HepG2 (cell line): ENCODE data around the gene CNGA3. TPM values are rescaled to one million over a fixed set of nuclear protein-coding genes. Genes with fewer than 3 reads are reported as not detected.

Experiments used
- HNRNPH1 ChIP-seq: fragments of 200-400 bp; formaldehyde crosslinking; optimal IDR thresholded peaks from 2 replicates; pipeline ENCODE3; 2017; ENCODE audit warnings: mild to moderate bottlenecking, low read depth, low read length
- NR2C2 ChIP-seq: sonication (generic); formaldehyde crosslinking; IDR thresholded peaks from 2 replicates; pipeline ENCODE4 v1.4.0; 2020; ENCODE audit warnings: missing genetic modification reagents, mild to moderate bottlenecking, moderate library complexity, borderline replicate concordance
- ZNF674 ChIP-seq: sonication (generic); formaldehyde crosslinking; IDR thresholded peaks from 2 replicates; pipeline ENCODE4 v1.5.0; 2020; ENCODE audit warnings: low read depth, mild to moderate bottlenecking, missing genetic modification reagents
- ZNF678 ChIP-seq: sonication (generic); formaldehyde crosslinking; IDR thresholded peaks from 2 replicates; pipeline ENCODE4 v1.4.0; 2020; ENCODE audit warnings: mild to moderate bottlenecking, missing genetic modification reagents
- ZNF720 ChIP-seq: sonication (generic); formaldehyde crosslinking; IDR thresholded peaks from 2 replicates; pipeline ENCODE4 v1.4.0; 2020; ENCODE audit warnings: missing genetic modification reagents
- polyA plus RNA-seq, 8 experiments: library from polyadenylated mRNA; depleted of rRNA in 3 of 8; stranded (reverse) in 7 of 8; unstranded in 1 of 8; fragments of >200 nt; fragmentation: Illumina TruSeq in 4 of 8; extraction: Trizol in 4 of 8; gene quantifications; 2 replicates each; pipeline versions ENCODE4 v1.2.1 to v1.2.3, GENCODE V29; 2011 to 2016; ENCODE audit warnings: low read depth in 4 of 8, missing spikeins in 1 of 8, mixed read lengths in 1 of 8; ENCODE audit not compliant: insufficient read depth in 1 of 8
- total RNA-seq, 5 experiments: library from RNA; depleted of rRNA; stranded (reverse); fragments of >200 nt; fragmentation: Illumina TruSeq; extraction: Trizol; gene quantifications; 2 replicates each; pipeline ENCODE4 v1.2.3, GENCODE V29; 2016; ENCODE audit warnings: low read depth in 1 of 5
- TF ChIP-seq, protein P1 (sequence below): sonication (generic); formaldehyde crosslinking; IDR thresholded peaks from 2 replicates; pipeline ENCODE4; 2020; ENCODE audit warnings: missing genetic modification reagents, mild to moderate bottlenecking, borderline replicate concordance
- TF ChIP-seq, protein P2 (sequence below), 2 experiments: sonication (generic) in 1 of 2; formaldehyde crosslinking in 1 of 2; IDR thresholded peaks; 2 replicates each; pipeline versions ENCODE4 v1.6.1 to v1.9.0; 2014 to 2022; ENCODE audit warnings: antibody characterized with exemption in 1 of 2, borderline replicate concordance in 1 of 2, inconsistent platforms in 1 of 2, low read depth in 1 of 2, missing genetic modification reagents in 1 of 2
- TF ChIP-seq, protein P3 (sequence below): sonication (generic); formaldehyde crosslinking; IDR thresholded peaks from 2 replicates; pipeline ENCODE4 v1.4.0; 2020; ENCODE audit warnings: missing genetic modification reagents

Gene CNGA3
- total and polyA plus RNA-seq, 2 of the 13 experiments (the other 11 are each of a cell fraction or from before 2014, with no cell fraction given): not detected

DNA sequence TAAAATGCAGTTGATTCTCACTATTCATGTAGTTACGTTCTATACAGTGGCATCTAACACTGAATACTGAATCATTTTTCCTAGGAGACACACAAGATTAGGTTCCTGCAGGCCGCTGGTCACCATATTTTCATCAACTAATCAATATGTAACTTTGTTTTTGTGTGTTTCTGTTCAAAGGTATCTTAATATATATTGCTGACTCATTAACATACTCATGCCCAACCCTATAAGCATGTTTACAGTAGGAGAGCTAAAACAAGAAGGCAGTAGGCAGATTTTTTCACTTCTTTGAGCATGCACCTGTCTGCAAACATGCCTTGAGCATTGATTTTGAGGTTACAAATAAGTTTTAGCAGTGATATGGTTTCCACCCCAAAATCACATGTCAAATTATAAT is 30.3 kb upstream of the CNGA3 start (continued):
- TF ChIP-seq, protein P1, sequence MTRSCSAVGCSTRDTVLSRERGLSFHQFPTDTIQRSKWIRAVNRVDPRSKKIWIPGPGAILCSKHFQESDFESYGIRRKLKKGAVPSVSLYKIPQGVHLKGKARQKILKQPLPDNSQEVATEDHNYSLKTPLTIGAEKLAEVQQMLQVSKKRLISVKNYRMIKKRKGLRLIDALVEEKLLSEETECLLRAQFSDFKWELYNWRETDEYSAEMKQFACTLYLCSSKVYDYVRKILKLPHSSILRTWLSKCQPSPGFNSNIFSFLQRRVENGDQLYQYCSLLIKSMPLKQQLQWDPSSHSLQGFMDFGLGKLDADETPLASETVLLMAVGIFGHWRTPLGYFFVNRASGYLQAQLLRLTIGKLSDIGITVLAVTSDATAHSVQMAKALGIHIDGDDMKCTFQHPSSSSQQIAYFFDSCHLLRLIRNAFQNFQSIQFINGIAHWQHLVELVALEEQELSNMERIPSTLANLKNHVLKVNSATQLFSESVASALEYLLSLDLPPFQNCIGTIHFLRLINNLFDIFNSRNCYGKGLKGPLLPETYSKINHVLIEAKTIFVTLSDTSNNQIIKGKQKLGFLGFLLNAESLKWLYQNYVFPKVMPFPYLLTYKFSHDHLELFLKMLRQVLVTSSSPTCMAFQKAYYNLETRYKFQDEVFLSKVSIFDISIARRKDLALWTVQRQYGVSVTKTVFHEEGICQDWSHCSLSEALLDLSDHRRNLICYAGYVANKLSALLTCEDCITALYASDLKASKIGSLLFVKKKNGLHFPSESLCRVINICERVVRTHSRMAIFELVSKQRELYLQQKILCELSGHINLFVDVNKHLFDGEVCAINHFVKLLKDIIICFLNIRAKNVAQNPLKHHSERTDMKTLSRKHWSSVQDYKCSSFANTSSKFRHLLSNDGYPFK (CRISPR knock-in tag): no peak
- TF ChIP-seq, protein P2, sequence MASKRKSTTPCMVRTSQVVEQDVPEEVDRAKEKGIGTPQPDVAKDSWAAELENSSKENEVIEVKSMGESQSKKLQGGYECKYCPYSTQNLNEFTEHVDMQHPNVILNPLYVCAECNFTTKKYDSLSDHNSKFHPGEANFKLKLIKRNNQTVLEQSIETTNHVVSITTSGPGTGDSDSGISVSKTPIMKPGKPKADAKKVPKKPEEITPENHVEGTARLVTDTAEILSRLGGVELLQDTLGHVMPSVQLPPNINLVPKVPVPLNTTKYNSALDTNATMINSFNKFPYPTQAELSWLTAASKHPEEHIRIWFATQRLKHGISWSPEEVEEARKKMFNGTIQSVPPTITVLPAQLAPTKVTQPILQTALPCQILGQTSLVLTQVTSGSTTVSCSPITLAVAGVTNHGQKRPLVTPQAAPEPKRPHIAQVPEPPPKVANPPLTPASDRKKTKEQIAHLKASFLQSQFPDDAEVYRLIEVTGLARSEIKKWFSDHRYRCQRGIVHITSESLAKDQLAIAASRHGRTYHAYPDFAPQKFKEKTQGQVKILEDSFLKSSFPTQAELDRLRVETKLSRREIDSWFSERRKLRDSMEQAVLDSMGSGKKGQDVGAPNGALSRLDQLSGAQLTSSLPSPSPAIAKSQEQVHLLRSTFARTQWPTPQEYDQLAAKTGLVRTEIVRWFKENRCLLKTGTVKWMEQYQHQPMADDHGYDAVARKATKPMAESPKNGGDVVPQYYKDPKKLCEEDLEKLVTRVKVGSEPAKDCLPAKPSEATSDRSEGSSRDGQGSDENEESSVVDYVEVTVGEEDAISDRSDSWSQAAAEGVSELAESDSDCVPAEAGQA (IDR thresholded peaks at IDR 0.05; ENCODE audit: low read depth): no peak
- TF ChIP-seq, protein P2 (CRISPR knock-in tag; IDR thresholded peaks at IDR 0.05; ENCODE audit: borderline replicate concordance): no peak
- TF ChIP-seq ZNF678 (CRISPR knock-in tag) (no peak), HNRNPH1 (no peak), ZNF720 (CRISPR knock-in tag) (no peak), NR2C2 (no peak), ZNF674 (CRISPR knock-in tag) (no peak)
- TF ChIP-seq, protein P3, sequence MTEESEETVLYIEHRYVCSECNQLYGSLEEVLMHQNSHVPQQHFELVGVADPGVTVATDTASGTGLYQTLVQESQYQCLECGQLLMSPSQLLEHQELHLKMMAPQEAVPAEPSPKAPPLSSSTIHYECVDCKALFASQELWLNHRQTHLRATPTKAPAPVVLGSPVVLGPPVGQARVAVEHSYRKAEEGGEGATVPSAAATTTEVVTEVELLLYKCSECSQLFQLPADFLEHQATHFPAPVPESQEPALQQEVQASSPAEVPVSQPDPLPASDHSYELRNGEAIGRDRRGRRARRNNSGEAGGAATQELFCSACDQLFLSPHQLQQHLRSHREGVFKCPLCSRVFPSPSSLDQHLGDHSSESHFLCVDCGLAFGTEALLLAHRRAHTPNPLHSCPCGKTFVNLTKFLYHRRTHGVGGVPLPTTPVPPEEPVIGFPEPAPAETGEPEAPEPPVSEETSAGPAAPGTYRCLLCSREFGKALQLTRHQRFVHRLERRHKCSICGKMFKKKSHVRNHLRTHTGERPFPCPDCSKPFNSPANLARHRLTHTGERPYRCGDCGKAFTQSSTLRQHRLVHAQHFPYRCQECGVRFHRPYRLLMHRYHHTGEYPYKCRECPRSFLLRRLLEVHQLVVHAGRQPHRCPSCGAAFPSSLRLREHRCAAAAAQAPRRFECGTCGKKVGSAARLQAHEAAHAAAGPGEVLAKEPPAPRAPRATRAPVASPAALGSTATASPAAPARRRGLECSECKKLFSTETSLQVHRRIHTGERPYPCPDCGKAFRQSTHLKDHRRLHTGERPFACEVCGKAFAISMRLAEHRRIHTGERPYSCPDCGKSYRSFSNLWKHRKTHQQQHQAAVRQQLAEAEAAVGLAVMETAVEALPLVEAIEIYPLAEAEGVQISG (CRISPR knock-in tag): no peak
